Fibroblast of lung (primary cell): ENCODE measurements around the gene SPAG5. TPM values are rescaled to one million over a fixed set of nuclear protein-coding genes. Genes with fewer than 3 reads are reported as not detected.

Source experiments
- DNase-seq, 2 donors: peaks; one replicate each; pipeline versions ENCODE4 v3.0.0 to v3.0.0-alpha.2; 2010; ENCODE audit warnings: low read depth in 2 of 2
- H2AFZ ChIP-seq: 2 replicates; pipeline ENCODE4 v1.5.1; 2012; ENCODE audit warnings: low read length, control low read depth, inconsistent platforms
- H3K27ac ChIP-seq: 2 replicates; pipeline ENCODE4 v1.5.1; 2011; ENCODE audit warnings: low read length, control low read depth; ENCODE audit not compliant: insufficient read depth
- H3K27me3 ChIP-seq: 2 replicates; pipeline ENCODE4 v1.5.1; 2011; ENCODE audit warnings: mild to moderate bottlenecking, low read length; ENCODE audit not compliant: control insufficient read depth, insufficient read depth
- H3K36me3 ChIP-seq: 2 replicates; pipeline ENCODE4 v1.5.1; 2011; ENCODE audit warnings: low read length; ENCODE audit not compliant: control insufficient read depth, insufficient read depth
- H3K4me1 ChIP-seq: 2 replicates; pipeline ENCODE4 v1.5.1; 2011; ENCODE audit warnings: low read length; ENCODE audit not compliant: control insufficient read depth, insufficient read depth; ENCODE audit errors: extremely low read depth
- H3K4me2 ChIP-seq: 2 replicates; pipeline ENCODE4 v1.5.1; 2011; ENCODE audit warnings: low read length, control low read depth; ENCODE audit not compliant: insufficient read depth; ENCODE audit errors: extremely low read depth
- H3K4me3 ChIP-seq, 4 experiments: fragments of 200-600 bp in 1 of 4; sonication (generic) in 1 of 4; replicated peaks in 1 of 4; 2 replicates each; pipeline ENCODE4 v1.5.1; 2011 to 2016; ENCODE audit warnings: low read length in 4 of 4, low read depth in 3 of 4, mild to moderate bottlenecking in 3 of 4, control low read depth in 2 of 4, inconsistent platforms in 1 of 4, mixed read lengths in 1 of 4; ENCODE audit not compliant: insufficient read depth in 1 of 4; ENCODE audit errors: control extremely low read depth in 1 of 4
- H3K79me2 ChIP-seq: 2 replicates; pipeline ENCODE4 v1.5.1; 2012; ENCODE audit warnings: mild to moderate bottlenecking, low read length, inconsistent platforms; ENCODE audit not compliant: control insufficient read depth, insufficient read depth
- H3K9ac ChIP-seq: 2 replicates; pipeline ENCODE4 v1.5.1; 2011; ENCODE audit warnings: mild to moderate bottlenecking, low read length, control low read depth; ENCODE audit not compliant: insufficient read depth
- H3K9me3 ChIP-seq: 2 replicates; pipeline ENCODE4 v1.5.1; 2012; ENCODE audit warnings: low read depth, low read length; ENCODE audit not compliant: control insufficient read depth, insufficient read depth
- H4K20me1 ChIP-seq: 2 replicates; pipeline ENCODE4 v1.5.1; 2011; ENCODE audit warnings: low read length; ENCODE audit not compliant: control insufficient read depth, insufficient read depth; ENCODE audit errors: extremely low read depth
- CTCF ChIP-seq, 2 donors: IDR thresholded peaks in 1 of 2; conservative IDR thresholded peaks in 1 of 2; 1 replicate in 1 of 2; 2 replicates in 1 of 2; pipeline ENCODE4 v1.5.1; 2011 to 2012; ENCODE audit warnings: low read length in 2 of 2, control low read depth in 1 of 2, inconsistent platforms in 1 of 2, low read depth in 1 of 2, mild to moderate bottlenecking in 1 of 2
- EZH2 ChIP-seq: IDR thresholded peaks from 2 replicates; pipeline ENCODE4 v1.5.1; 2012; ENCODE audit warnings: low read length, control low read depth, mild to moderate bottlenecking; ENCODE audit errors: missing control alignments
- polyA plus RNA-seq, 2 donors: library from polyadenylated mRNA; depleted of rRNA in 1 of 2; stranded (reverse) in 1 of 2; unstranded in 1 of 2; fragments of >200 nt; gene quantifications; 2 replicates each; pipeline ENCODE4 v1.2.1, GENCODE V29; 2011 to 2012; ENCODE audit warnings: missing spikeins in 1 of 2
- total RNA-seq: library from RNA; depleted of rRNA; stranded (reverse); fragments of >200 nt; gene quantifications from 2 replicates; pipeline ENCODE4 v1.2.1, GENCODE V29; 2014

The SPAG5 gene
- total and polyA plus RNA-seq, 2 donors (not counting 1 experiment from before 2014, with no cell fraction given), result 12.0 to 13.7 TPM

DNA sequence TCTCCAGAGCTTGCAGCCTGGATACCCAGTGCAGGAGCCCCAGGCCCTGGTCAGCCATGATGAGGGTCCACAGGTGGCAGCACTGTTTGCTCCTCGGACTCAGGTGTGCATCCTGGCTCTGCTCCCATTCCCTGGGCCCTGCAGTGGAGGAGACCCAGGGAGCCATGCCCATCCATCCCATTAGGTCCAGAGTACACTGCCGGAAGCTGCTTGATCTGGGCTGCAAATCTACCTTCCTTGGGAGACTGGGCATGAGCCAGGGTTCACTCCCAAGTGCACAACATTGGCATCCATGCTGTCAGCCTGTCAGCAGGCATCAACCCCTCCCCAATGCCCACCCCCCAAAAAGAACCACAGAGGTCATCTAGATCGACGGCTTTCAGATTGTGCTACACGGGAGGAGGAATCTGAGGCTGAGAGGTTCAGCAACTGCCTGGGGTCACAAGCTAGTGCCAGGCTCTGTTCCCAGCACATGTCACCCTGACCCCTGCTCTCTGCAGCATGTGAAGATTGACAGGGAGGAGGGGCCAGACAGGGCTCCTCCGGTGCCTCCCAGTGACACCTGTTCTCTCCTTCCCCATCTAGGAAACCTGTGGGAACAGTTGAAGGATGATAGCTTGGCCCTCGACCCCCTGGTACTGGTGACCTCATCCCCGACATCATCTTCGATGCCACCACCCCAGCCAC is 62.1 kb downstream of the SPAG5 start:
- Histone ChIP-seq H3K79me2 (no peaks in the 10 kb centered on the region), H3K9ac (no peak overlapping the region), H3K27ac (no peak overlapping the region), H3K4me3 (no peak overlapping the region), H3K27me3 (peaks cover 11% of the 10 kb centered on the region), H3K36me3 (no peaks in the 10 kb centered on the region), H3K4me2 (no peak overlapping the region), H3K9me3 (no peaks in the 10 kb centered on the region), H4K20me1 (no peaks in the 10 kb centered on the region), H3K4me1 (no peaks in the 10 kb centered on the region), H2AFZ (no peak overlapping the region)
- DNase-seq, result no peak
- no peak for TF ChIP-seq CTCF (conservative IDR thresholded peaks at IDR 0.05 in 1 of 2, IDR thresholded peaks at IDR 0.05 in 1 of 2; ENCODE audit: low read depth in 1 of 2, low read length in 2 of 2)
- TF ChIP-seq EZH2, result no peak

GRCh38 chr17:28534740-28535375 is 64.0 kb downstream of the SPAG5 start:
- Histone ChIP-seq H3K27me3 (peaks cover 15% of the 10 kb centered on the region), H3K9me3 (no peaks in the 10 kb centered on the region), H3K27ac (no peak overlapping the region), H3K4me2 (no peak overlapping the region), H2AFZ (no peak overlapping the region), H3K9ac (no peak overlapping the region), H3K4me1 (no peaks in the 10 kb centered on the region), H3K79me2 (no peaks in the 10 kb centered on the region), H3K36me3 (no peaks in the 10 kb centered on the region), H4K20me1 (no peaks in the 10 kb centered on the region), H3K4me3 (no peak overlapping the region)
- TF ChIP-seq EZH2 (no peak), CTCF (conservative IDR thresholded peaks at IDR 0.05 in 1 of 2, IDR thresholded peaks at IDR 0.05 in 1 of 2; ENCODE audit: low read depth in 1 of 2, low read length in 2 of 2) (no peak)
- DNase-seq, result no peak

- H3K36me3 ChIP-seq, result no peaks in the 10 kb centered on the region
- no peak overlapping the region for H2AFZ ChIP-seq
- no peaks in the 10 kb centered on the region for H4K20me1 ChIP-seq
- no peak overlapping the region for H3K4me2 ChIP-seq
- H3K9me3 ChIP-seq, result no peaks in the 10 kb centered on the region
- no peaks in the 10 kb centered on the region for H3K79me2 ChIP-seq
- no peak for DNase-seq
- no peak for TF ChIP-seq EZH2
- no peak overlapping the region for H3K9ac ChIP-seq
- H3K27me3 ChIP-seq, result peaks cover 15% of the 10 kb centered on the region
- no peaks in the 10 kb centered on the region for H3K4me1 ChIP-seq
- no peak overlapping the region for H3K27ac ChIP-seq
- no peak overlapping the region for H3K4me3 ChIP-seq
These were observed 65.6 kb downstream of the SPAG5 start for GRCh38 chr17:28533091-28533807.
